GM18511 (cell line): ENCODE data around the gene ANKFN1.
"Not testable (repeated sequence)": the region's sequence is repeated elsewhere in the genome, so short reads cannot be mapped to it uniquely, and the experiment has no call there.

Source experiments
- ATAC-seq: cut with Tn5 transposase; IDR thresholded peaks from one replicate; pipeline ENCODE4 v1.9.1; 2021; ENCODE audit warnings: mild to moderate bottlenecking, moderate library complexity; ENCODE audit not compliant: unreplicated experiment

Gene ANKFN1

DNA sequence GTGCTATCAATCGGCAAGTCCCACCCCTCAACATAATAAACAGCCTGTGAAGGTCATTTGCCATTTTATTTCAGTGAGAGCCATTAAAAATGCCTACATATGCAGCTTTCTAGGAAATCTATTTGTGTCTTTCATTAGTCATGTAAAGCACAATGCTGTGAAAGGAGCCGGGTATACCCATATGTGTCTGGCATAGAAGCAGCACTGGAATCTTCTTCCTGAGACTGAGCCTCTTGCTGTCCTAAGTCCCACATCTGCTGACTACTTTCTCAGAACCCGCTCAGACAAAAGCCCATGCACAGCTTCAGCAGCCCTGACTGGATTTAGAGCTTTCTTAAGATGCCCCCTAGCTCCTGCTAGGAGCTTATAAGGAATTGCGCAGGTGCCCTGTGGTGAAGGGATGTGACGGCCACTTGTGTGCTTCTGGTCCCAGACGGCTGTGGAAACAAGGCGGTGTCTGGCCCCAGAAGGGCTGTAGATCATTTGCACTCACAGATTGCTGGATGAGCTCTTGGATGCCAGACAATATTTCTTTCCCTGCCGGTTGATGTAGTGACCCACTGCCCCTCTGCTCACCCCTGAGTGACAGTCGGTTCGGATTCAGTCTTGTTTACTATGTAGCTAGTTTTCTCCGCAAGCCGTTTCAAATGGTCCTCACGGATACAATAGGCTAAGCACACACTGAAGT, 172.2 kb downstream of the ANKFN1 start:
- ATAC-seq = no peak

DNA sequence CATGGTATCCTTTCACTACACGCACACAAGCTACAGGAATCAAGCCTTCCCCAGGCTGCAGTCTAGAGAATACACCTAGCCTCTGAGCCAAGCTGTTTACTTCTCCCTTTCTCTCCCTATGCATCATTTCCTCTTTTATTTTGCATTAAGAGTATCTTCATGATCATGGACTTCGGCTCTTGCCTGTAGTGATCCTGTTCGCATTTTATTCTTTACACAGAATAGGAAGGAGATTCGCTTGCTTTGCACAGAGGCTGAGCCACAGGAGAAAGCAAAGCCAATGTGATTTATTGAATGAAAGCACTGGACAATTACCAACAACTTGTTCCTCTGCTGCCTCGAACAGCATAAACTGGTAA, 172.7 kb downstream of the ANKFN1 start:
- ATAC-seq = no peak

DNA sequence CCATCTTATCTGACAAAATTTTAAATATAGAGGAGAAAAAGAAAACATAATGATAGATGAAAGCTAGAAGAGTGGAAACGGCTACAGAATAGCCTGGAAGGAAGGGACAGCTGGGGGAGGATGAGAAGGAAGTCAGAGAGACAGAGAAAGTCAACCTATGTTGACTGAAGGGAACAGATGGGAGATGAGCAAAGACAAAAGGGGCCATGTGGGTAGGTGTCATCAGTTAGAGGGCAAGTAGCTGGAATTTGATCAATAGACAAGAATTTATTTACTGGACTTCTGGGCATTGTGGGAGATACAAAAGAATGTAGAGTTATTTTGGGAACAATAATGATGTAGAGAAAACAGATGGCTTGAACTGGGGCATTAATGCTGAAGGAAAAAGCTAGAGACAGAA, 194.4 kb downstream of the ANKFN1 start:
- no peak for ATAC-seq

DNA sequence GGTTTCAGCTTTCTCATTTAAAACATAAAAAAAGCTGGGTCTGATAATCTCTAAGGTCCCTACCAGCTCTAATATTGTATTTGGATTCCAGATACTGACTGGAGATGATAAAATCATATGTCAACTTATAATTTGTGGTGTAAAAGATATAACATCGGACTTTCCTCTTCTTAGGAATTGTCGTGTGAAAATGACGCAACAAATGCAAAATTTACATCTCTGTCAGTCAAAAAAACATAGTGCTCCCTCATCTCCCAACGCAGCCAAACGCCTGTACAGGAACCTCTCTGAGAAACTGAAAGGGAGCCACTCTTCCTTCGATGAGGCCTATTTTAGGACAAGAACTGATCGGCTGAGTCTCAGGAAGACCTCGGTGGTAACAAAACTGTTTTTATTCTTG, 197.3 kb downstream of the ANKFN1 start:
- ATAC-seq = no peak

DNA sequence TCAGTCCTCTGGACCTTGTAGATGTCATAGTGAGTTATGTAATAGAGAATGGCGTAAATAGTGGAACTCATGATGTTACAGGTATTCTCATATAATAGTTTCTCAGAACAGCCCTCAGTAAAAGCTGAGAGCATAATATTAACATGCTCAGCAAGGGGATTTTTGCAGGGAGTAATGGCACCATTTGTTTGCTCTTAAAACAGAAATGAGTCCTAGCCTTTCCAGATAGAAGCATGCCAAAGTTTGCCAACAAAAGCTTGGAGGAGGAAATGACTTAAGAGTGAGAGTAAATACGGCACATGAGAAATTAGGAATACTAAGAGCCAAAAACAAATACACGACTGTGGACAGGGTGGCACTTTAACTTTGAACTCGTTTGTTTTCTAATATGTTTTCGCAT, 198.4 kb downstream of the ANKFN1 start:
- no peak for ATAC-seq

DNA sequence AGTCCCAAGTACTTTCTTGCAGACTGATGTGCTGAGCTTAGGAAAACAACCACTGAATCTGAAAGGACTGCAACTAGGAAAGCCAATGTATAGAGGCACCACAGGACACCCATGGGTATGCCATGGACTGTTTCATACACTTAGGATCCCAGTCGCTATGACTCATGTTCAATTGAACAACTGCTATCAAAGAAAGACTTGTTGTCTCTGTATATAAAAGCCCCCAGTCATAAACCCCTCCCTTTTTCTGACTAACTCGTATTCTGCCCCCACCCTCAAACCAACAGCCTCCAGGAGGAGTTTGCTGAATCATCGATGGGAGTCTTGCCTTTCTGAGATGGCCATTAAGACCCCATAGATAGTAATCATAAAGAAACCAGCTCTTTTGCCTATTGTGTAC, 205.4 kb downstream of the ANKFN1 start:
- no peak for ATAC-seq

DNA sequence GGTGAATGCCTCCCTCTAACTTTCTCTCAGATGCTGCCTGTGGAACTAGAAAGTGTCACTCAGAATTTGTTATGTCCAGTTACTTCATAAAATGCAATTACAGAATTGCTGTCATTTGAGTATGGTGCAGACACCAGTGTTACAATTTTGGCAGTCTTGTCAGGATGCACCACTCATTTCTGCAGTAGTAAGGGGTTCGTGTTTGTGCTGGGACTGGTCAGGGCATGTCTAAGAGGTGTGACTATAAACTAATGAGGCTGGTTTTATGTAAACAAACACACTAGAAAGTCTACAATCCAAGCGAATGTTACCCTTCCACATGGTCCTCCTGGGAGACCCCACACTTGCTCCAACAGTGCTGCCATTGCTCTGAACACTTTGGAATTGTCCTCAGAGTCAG, 206.2 kb downstream of the ANKFN1 start:
- ATAC-seq = no peak

DNA sequence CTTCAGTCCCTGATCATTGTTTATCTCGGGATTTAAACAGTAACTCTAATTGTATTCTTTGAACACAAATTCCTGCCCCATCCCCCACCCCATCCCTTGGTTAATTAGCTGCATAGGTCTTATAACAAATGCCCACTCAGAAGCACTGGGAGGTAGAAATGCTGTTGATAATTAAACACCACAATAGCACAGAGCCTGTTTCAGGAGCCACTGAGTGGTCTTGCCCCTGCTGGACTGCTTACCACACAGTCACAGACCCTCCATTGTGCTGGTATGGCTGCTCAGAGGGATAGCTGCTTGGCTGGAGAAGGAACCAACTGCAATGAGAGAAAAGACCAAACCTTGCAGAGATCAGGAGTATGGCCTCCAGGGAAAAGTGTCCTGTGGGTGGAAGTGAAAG, 214.1 kb downstream of the ANKFN1 start:
- ATAC-seq = no peak

DNA sequence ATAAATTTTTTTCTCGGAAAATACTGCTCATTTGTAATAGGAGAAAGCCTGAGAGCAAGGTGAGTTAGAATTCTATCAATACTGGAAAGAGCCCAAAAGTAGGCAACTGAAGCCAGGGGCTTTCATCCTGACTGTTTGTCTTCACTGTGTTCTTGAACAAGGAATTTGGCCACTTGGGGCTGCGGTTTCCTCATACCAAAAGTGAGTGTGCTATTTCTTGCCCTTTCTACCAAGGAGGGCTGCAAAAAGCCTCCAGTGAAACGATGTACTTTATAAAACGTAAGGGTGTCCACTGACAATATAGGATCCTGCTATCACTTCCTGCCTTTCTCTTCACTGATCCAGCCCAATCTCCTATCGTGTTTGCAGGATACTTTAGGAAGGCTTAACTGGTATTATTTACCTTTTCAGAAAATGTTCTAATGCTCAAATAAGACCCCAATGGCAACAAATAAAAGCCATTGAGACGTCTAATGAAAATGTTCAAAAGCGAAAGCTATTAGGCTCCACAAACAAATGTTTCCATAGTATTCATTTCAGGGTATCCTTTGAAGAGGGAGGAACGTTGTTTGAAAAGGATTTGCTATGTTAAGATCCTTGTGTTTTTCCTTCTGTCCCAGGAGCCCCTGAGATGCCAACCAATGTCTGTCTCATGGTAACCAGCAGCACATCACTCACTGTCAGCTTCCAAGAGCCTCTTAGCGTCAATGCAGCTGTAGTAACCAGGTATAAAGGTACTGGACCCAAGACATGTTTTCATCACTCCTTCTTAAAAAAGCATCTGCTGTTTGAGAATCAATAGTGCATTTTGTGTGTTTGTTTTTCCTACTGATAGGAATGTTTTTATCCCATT, 220.9 kb downstream of the ANKFN1 start:
- no peak for ATAC-seq

DNA sequence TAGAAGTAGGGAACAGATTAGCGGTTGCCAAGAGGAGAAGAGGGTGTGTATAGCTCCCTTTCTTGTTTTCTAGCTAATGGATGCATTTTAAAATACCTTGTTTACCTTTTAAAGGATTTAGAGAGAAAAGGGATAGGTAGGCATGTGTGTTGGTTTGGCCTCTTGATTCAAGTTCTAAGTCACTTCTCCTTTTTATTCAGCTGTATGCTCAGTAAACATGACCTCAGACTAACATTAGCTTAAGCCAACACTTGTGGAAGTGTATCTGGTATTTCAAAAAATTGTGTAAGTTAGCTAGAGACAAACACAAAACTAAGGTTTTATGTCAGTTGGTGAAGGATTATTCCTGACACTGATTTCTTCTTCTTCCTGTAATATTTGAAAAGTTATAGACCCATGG, 236.1 kb downstream of the ANKFN1 start:
- ATAC-seq = no peak

DNA sequence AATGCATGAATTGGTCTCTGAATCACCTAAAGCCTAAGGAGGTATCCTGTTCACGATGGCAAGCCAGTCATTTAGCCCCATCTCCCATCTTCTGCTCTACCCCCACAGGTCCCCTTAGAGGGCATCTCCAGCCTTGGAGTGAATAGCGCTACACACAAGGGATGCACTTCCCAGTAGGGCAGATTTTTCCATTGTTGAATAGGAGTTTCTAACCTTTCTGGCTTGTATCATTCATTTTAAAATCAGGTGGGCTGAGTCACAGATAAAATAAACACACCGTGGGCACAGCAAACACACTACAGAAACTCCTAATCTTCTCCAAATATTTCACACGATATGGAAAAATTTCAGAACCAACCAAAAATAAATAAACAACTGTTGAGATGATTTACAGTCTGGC, 239.0 kb downstream of the ANKFN1 start:
- ATAC-seq = no peak

DNA sequence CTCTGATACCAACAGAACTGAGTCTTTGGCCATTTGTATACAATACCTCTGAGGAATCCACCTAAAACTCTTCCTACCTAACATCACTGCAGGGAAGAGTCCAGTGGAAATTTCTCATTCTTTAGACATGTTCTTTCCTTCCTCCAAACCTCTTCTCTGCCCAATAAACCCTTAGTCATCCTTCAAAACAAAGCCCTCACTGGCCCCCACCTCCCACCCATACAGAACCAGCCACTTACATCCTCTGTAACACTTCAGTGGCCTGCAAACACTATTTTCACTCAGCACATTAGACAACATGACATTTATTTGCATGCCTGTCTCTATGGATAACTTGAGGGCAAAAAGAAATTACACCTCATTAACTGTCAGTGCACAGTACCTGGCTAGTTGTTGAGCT, 239.9 kb downstream of the ANKFN1 start:
- ATAC-seq = no peak

DNA sequence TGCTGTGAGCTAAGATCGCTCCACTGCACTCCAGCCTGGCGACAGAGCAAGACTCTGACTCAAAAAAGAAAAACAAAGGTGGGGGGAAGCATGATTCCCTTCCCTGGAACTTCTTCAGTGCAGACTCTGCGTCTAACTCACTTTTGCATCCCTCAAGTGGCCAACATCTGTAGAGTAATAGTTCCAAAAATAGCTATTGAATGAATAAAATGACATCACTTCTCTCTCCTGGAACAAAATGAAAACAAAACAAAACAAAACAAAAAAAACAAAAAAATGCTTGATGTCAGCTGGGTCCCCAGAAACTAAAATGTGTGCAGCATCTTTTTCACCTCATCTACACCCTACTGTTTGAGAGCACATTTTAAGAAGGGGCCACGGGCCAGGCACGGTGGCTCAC, 242.5 kb downstream of the ANKFN1 start:
- ATAC-seq = no peak

DNA sequence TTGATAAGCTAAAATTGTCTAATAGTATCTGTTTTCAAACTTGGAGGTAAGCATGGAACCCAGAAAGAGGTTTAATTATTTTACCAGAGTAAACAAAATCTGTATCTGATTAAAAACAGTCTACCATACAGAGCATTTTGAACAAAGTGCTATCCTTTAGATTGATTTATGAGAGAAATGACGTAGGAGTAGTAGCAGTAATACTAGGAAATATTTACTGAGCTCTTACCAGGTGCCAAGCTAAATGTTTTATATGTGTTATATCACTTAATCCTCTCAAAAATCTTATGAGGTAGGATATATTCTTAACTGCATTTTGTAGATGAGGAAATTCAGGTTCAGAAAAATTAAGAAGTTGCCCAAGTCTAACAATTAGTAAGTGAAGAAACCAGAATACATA, 253.8 kb downstream of the ANKFN1 start:
- ATAC-seq = no peak

DNA sequence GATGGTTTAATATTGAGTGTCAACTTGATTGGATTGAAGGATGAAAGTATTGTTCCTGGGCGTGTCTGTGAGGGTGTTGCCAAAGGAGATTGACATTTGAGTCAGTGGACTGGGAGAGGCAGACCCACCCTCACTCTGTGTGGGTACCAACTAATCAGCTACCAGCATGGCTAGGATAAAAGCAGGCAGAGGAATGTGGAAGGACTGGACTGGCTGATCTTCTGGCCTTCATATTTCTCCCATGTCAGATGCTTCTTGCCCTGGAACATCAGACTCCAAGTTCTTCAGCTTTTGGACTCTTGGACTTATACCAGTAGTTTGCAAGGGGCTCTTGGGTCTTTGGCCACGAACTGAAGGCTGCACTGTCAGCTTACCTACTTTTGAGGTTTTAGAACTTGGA, 259.1 kb downstream of the ANKFN1 start:
- not testable (repeated sequence) for ATAC-seq

DNA sequence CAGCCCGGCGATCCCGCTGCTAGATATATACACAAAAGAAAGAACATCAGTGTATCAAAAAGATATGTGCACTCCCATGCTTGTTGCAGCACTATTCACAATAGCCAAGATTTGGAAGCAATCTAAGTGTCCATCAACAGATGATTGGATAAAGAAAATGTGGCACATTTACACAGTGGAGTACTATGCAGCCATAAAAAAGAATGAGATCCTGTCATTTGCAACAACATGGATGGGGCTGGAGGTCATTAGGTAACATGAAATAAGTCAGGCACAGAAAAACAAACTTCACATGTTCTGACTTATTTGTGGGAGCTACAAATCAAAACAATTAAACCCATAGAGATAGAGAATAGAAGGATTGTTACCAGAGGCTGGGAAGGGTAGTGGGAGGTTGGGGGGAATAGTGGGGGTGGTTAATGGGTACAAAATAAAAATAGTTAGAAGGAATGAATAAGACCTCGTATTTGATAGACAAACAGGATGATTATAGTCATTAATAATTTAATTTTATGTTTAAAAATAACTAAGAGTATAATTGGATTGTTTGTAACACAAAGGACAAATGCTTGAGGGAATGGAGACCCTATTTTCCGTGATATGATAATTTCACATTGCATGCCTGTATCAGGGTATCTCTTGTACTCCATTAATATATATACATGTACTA, 263.5 kb downstream of the ANKFN1 start:
- ATAC-seq = no peak

DNA sequence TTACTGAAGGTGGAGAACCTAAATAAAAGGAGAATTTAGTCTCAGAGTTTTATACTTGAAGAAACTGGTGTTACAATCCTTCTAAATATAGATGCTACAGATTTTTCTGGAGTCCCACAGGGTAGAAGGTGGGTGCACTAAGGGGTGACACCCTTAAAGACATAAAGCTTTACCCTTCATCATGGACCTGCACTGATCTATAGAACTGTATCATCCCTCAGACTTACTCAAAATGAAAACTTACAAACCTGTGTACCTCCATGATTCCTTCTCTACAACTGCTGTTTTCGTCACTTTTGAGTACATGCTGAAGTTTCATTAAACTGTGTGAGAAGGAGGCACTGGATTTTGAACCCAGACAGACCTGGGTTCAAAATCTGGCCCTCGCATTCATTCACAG, 270.7 kb downstream of the ANKFN1 start:
- ATAC-seq = no peak

DNA sequence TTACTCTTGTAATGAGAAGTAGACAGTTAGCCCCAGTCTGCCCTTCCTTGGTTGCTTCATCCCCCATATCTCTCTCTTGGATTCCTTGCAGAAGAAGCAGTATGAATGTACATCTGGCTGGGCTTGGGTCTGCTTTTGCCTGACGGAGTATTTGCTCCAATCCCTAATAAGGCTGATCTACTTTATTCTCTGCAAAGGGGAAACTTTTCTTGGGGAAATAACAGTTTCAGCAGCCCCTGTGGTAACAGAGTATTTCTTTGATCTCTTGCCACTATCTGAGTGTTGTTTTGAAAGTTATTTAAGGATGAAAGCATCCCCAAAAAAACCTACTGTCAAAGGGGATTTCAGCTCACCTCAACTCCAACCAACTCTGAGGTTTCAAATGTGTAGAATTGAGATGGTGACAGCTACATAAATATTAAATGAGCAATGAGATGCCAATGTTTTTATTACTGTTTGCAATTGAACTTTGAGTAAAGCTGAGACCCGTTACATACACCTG, 271.3 kb downstream of the ANKFN1 start:
- no peak for ATAC-seq

DNA sequence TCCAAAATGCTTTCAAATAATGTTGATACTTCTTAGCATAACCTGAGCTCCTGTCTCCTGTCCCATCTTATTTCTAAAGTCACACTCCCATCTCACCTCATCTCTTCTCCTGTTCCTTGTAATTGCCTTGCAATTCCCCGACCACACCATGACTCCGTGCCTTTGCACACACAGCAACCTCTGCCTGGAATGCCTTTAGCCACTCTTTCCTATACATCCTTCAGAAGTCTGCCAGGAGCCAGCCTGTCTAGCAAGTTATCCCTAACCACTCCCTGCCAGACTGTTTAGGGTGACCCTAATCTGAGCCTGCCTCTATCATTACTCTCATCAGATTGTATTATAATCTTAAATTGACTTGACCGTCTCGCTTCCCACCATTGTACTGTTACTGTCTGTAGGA, 272.2 kb downstream of the ANKFN1 start:
- no peak for ATAC-seq

DNA sequence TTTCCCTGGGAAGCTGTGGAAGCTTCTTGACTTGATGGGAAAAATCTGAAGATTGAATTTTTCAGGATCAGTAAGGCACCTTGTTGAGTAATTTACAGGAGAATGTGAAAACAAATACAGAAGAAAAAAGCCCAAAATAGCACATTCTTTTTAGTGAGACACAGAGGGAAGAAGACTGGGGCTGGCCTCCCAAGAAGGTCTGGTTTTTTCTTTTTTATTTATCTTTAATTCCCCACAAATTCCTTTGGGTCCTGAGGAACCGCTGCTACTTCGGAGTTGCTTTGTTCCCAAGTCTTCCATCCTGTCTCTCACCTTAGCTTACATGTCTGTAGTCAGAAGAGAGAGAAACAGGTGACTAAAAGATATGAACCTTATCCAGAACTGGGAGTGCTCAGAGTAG, 273.6 kb downstream of the ANKFN1 start:
- ATAC-seq = no peak

DNA sequence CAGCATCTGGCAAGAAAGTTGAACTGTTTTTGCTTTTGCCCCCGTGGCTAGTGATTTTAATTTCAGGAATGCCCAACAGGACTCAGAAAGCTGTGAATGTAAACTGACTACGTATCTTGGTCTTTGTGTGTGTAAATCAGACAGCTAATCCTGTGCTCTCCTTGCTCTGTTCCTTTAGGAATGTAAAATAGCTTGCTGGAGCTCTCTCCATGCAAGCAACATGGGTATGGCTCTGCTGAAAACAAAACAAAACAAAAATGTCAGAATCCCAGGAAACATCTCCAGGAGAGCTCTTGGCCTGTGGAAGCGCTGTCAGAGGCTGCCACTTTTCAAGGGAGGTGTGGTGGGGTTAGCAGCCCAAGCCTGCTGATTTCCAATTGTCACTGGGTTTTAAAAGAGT, 278.5 kb downstream of the ANKFN1 start:
- no peak for ATAC-seq

DNA sequence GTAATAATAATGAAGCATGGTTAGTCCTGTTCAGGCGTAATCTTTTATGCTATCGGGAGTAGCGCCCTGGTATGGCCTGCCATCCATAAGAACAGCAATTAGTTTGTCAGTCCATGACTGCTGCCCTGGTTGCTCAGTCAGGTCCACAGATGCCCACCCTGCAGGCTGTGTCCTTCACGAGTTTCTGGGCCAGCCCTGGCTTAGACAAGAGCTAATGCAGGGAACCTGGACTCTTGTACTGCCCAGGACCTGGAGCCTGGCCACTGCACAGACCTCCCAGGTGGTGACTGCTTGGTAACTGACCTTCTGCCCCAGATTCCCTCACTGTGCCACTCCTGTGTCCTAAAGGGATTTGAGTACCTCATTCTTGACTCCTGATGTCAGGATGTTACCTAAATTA, 279.2 kb downstream of the ANKFN1 start:
- ATAC-seq = no peak
